Measurements from ENCODE around the gene TOR1A. TPM values are rescaled to one million over a fixed set of nuclear protein-coding genes. Genes with fewer than 3 reads are reported as not detected.

TOR1A gene
- total RNA-seq, 1 donor from 2014 or later, result 36.2 TPM

GRCh38 chr9:129775448-129775798, 48.5 kb downstream of the TOR1A start:
- TF ChIP-seq, protein P1, sequence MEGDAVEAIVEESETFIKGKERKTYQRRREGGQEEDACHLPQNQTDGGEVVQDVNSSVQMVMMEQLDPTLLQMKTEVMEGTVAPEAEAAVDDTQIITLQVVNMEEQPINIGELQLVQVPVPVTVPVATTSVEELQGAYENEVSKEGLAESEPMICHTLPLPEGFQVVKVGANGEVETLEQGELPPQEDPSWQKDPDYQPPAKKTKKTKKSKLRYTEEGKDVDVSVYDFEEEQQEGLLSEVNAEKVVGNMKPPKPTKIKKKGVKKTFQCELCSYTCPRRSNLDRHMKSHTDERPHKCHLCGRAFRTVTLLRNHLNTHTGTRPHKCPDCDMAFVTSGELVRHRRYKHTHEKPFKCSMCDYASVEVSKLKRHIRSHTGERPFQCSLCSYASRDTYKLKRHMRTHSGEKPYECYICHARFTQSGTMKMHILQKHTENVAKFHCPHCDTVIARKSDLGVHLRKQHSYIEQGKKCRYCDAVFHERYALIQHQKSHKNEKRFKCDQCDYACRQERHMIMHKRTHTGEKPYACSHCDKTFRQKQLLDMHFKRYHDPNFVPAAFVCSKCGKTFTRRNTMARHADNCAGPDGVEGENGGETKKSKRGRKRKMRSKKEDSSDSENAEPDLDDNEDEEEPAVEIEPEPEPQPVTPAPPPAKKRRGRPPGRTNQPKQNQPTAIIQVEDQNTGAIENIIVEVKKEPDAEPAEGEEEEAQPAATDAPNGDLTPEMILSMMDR (conservative IDR thresholded peaks at IDR 0.05), result no peak
- no peaks in the 10 kb centered on the region for H3K27me3 Mint-ChIP-seq

DNA sequence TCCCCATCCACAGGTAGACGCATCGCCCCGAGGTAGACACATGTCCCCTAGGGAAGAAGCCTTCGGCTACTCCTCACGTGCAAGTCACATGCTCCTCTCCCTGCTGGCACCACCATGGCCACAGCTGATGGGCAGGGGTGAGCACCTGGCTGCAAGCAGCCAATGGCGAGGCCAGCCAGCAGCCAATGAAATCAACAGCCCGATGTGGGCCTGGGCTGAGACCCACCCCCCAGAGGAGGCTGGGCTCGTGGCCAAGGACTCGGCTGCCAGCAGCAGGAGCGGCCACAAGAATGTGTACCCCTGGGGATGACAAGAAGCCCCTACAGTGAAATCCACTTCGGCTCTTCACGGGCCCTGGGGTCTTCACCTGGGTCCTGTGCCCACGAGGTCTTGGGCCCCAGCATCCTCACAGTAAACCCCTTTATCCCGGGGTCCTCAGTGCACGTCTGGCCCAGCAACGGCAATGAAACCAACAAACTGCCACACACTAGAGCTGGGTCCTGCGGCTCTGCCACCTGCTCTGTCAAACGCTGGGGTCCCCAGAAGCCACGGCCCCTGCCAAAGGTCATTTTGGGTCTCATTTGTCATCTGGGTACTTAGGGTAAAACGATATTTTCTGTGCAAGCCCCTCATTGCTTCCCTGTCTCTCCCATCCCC, 49.0 kb downstream of the TOR1A start:
- H3K9me3 Mint-ChIP-seq, result no peaks in the 10 kb centered on the region
- H3K36me3 Mint-ChIP-seq, result no peaks in the 10 kb centered on the region
- no peak overlapping the region for H3K27ac Mint-ChIP-seq
- TF ChIP-seq, protein P1 (conservative IDR thresholded peaks at IDR 0.05), result no peak
- no peaks in the 10 kb centered on the region for H3K27me3 Mint-ChIP-seq
- H3K4me1 Mint-ChIP-seq (ENCODE audit: unreplicated experiment), result peaks cover 15% of the 10 kb centered on the region
- no peak overlapping the region for H3K4me3 Mint-ChIP-seq
- no peak for DNase-seq (ENCODE audit: extremely low spot score, unreplicated experiment)

More at GRCh38 chr9:129775448-129775798, 48.5 kb downstream of the TOR1A start:
- no peak for DNase-seq (ENCODE audit: extremely low spot score, unreplicated experiment)
- no peaks in the 10 kb centered on the region for H3K36me3 Mint-ChIP-seq
- H3K27ac Mint-ChIP-seq, result no peak overlapping the region
- peaks cover 15% of the 10 kb centered on the region for H3K4me1 Mint-ChIP-seq (ENCODE audit: unreplicated experiment)
- no peak overlapping the region for H3K4me3 Mint-ChIP-seq
- H3K9me3 Mint-ChIP-seq, result no peaks in the 10 kb centered on the region

GRCh38 chr9:129773262-129774048, 50.5 kb downstream of the TOR1A start:
- no peaks in the 10 kb centered on the region for H3K36me3 Mint-ChIP-seq
- TF ChIP-seq, protein P1 (conservative IDR thresholded peaks at IDR 0.05), result no peak
- H3K27me3 Mint-ChIP-seq, result no peaks in the 10 kb centered on the region
- no peak overlapping the region for H3K4me3 Mint-ChIP-seq
- no peak for DNase-seq (ENCODE audit: extremely low spot score, unreplicated experiment)
- peaks cover 15% of the 10 kb centered on the region for H3K4me1 Mint-ChIP-seq (ENCODE audit: unreplicated experiment)
- H3K9me3 Mint-ChIP-seq, result no peaks in the 10 kb centered on the region
- H3K27ac Mint-ChIP-seq, result no peak overlapping the region

DNA sequence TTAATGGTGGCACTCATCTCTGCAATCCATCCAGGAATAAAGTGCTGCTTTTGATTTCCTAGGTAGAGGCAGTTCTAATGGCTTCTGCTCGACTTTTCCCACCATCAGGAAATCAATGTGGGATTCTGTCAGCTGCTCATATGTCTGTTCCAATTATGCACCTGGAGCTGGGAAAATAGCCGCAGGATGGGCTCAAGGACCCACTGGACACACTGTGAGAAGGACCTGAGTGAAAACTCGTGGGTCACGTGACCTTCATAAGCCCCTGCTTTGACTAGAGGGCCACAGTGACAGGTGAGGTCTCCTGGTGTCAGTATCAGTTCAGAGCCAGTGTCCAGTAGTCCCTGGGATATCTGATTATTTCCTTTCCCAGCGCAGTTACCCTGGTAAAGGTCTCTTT, 53.2 kb downstream of the TOR1A start:
- TF ChIP-seq, protein P1 (conservative IDR thresholded peaks at IDR 0.05), result no peak
- no peaks in the 10 kb centered on the region for H3K4me1 Mint-ChIP-seq (ENCODE audit: unreplicated experiment)
- H3K27ac Mint-ChIP-seq, result no peak overlapping the region
- H3K36me3 Mint-ChIP-seq, result no peaks in the 10 kb centered on the region
- no peaks in the 10 kb centered on the region for H3K9me3 Mint-ChIP-seq
- H3K4me3 Mint-ChIP-seq, result no peak overlapping the region
- no peaks in the 10 kb centered on the region for H3K27me3 Mint-ChIP-seq
- no peak for DNase-seq (ENCODE audit: extremely low spot score, unreplicated experiment)

- Mint-ChIP-seq H3K4me1 (ENCODE audit: unreplicated experiment) (no peaks in the 10 kb centered on the region), H3K36me3 (no peaks in the 10 kb centered on the region), H3K9me3 (no peaks in the 10 kb centered on the region), H3K4me3 (no peak overlapping the region), H3K27me3 (no peaks in the 10 kb centered on the region), H3K27ac (no peak overlapping the region)
- no peak for DNase-seq (ENCODE audit: extremely low spot score, unreplicated experiment)
- TF ChIP-seq, protein P1 (conservative IDR thresholded peaks at IDR 0.05), result no peak
Observed at GRCh38 chr9:129769669-129770068, 54.3 kb downstream of the TOR1A start.

Measured in type B pancreatic cell (in vitro differentiated cells).